Stimulated activated CD4-positive, alpha-beta T cell treated with anti-CD3 and anti-CD28 coated beads, Interleukin-1b, Interleukin-23, amount 100 ng/mL, for 4 hours (primary cell): Measurements from ENCODE around the gene EHD4.

Source experiments
- DNase-seq, 2 donors: peaks; one replicate each; pipeline ENCODE4 v3.0.0-alpha.2; 2020; ENCODE audit warnings: low read depth in 2 of 2

The EHD4 gene

GRCh38 chr15:41895957-41896356 is 76.4 kb downstream of the EHD4 start:
- DNase-seq, result no peak

GRCh38 chr15:41895491-41895890 is 76.9 kb downstream of the EHD4 start:
- DNase-seq, result no peak

GRCh38 chr15:41894791-41895463 is 77.4 kb downstream of the EHD4 start:
- DNase-seq, result peak; percentile 53 to 66

GRCh38 chr15:41894251-41894790 is 78.0 kb downstream of the EHD4 start:
- DNase-seq, result no peak

- no peak for DNase-seq
Observed at GRCh38 chr15:41893422-41894250, 78.7 kb downstream of the EHD4 start, which contains the start of gene SPTBN5. TSS of gene SPTBN5 (minus strand) at chr15:41894053. CDS start at chr15:41893497, 556 bp downstream.

- no peak for DNase-seq
Observed at GRCh38 chr15:41892621-41893421, 79.5 kb downstream of the EHD4 start.

GRCh38 chr15:41891946-41892345 is 80.4 kb downstream of the EHD4 start:
- DNase-seq, result no peak

GRCh38 chr15:41891226-41891625 is 81.1 kb downstream of the EHD4 start:
- DNase-seq, result no peak

- no peak for DNase-seq
Observed at GRCh38 chr15:41890050-41890690, 82.2 kb downstream of the EHD4 start.

- DNase-seq, result no peak
Observed at GRCh38 chr15:41888662-41889253, 83.6 kb downstream of the EHD4 start.

- DNase-seq, result no peak
Observed at GRCh38 chr15:41887893-41888292, 84.5 kb downstream of the EHD4 start.

GRCh38 chr15:41887161-41887560 is 85.2 kb downstream of the EHD4 start:
- no peak for DNase-seq

GRCh38 chr15:41886741-41887140 is 85.6 kb downstream of the EHD4 start:
- no peak for DNase-seq

- DNase-seq, result no peak
Observed at GRCh38 chr15:41885841-41886240, 86.5 kb downstream of the EHD4 start.

GRCh38 chr15:41885321-41885720 is 87.0 kb downstream of the EHD4 start:
- no peak for DNase-seq

GRCh38 chr15:41884458-41884857 is 87.9 kb downstream of the EHD4 start:
- no peak for DNase-seq

GRCh38 chr15:41883484-41883825 is 88.9 kb downstream of the EHD4 start:
- DNase-seq, result no peak

GRCh38 chr15:41882689-41883483 is 89.5 kb downstream of the EHD4 start:
- DNase-seq, result no peak

- no peak for DNase-seq
Observed at GRCh38 chr15:41881920-41882688, 90.3 kb downstream of the EHD4 start.

- no peak for DNase-seq
Observed at GRCh38 chr15:41881550-41881919, 90.8 kb downstream of the EHD4 start.
